Keratinocyte (primary cell): ENCODE measurements around the gene PDE6G. TPM values are rescaled to one million over a fixed set of nuclear protein-coding genes. Genes with fewer than 3 reads are reported as not detected.

Experiments
- DNase-seq: peaks from one replicate; pipeline ENCODE4 v3.0.0-alpha.2; 2011; ENCODE audit warnings: low read depth, missing footprints, low spot score
- FAIRE-seq: peaks from 2 replicates; lab custom pipeline; 2011; peaks lifted over from hg19 to GRCh38; lab: Jason Lieb, UNC
- H2AFZ ChIP-seq: 2 replicates; pipeline ENCODE4 v1.6.0; 2012; ENCODE audit warnings: low read length, control low read depth, inconsistent platforms; ENCODE audit not compliant: control insufficient read depth
- H3K27ac ChIP-seq: 2 replicates; pipeline ENCODE4 v1.5.1; 2011; ENCODE audit warnings: low read length; ENCODE audit not compliant: control insufficient read depth, insufficient read depth
- H3K27me3 ChIP-seq: 3 replicates; pipeline ENCODE4 v1.6.0; 2011; ENCODE audit warnings: low read length; ENCODE audit not compliant: control insufficient read depth, insufficient read depth; ENCODE audit errors: extremely low read depth
- H3K36me3 ChIP-seq, 2 experiments: 2 replicates in 1 of 2; 3 replicates in 1 of 2; pipeline ENCODE4 v1.5.1; 2011; ENCODE audit warnings: low read length in 2 of 2, mild to moderate bottlenecking in 1 of 2; ENCODE audit not compliant: control insufficient read depth in 2 of 2, insufficient read depth in 2 of 2; ENCODE audit errors: extremely low read depth in 1 of 2
- H3K4me1 ChIP-seq: 3 replicates; pipeline ENCODE4 v1.5.1; 2011; ENCODE audit warnings: low read length; ENCODE audit not compliant: control insufficient read depth, insufficient read depth; ENCODE audit errors: extremely low read depth
- H3K4me2 ChIP-seq: 3 replicates; pipeline ENCODE4 v1.6.0; 2011; ENCODE audit warnings: low read depth, low read length; ENCODE audit not compliant: control insufficient read depth, insufficient read depth; ENCODE audit errors: extremely low read depth
- H3K4me3 ChIP-seq, 3 experiments: fragments of 200-600 bp in 1 of 3; sonication (generic) in 1 of 3; 2 replicates in 2 of 3; 3 replicates in 1 of 3; pipeline ENCODE4 v1.5.1; 2011 to 2016; ENCODE audit warnings: low read length in 3 of 3, mild to moderate bottlenecking in 3 of 3, control low read depth in 2 of 3, inconsistent platforms in 1 of 3, low read depth in 1 of 3, mixed read lengths in 1 of 3, mixed run types in 1 of 3, moderate library complexity in 1 of 3; ENCODE audit not compliant: control insufficient read depth in 2 of 3, insufficient read depth in 2 of 3; ENCODE audit errors: extremely low read depth in 1 of 3
- H3K79me2 ChIP-seq: 2 replicates; pipeline ENCODE4 v1.6.0; 2012; ENCODE audit warnings: low read length; ENCODE audit not compliant: control insufficient read depth, insufficient read depth
- H3K9ac ChIP-seq: 3 replicates; pipeline ENCODE4 v1.6.0; 2011; ENCODE audit warnings: low read length; ENCODE audit not compliant: control insufficient read depth, insufficient read depth; ENCODE audit errors: extremely low read depth
- H3K9me1 ChIP-seq: 3 replicates; pipeline ENCODE4 v1.6.0; 2011; ENCODE audit warnings: low read length; ENCODE audit not compliant: control insufficient read depth, insufficient read depth; ENCODE audit errors: extremely low read depth
- H3K9me3 ChIP-seq: 2 replicates; pipeline ENCODE4 v1.5.1; 2012; ENCODE audit warnings: low read depth, low read length; ENCODE audit not compliant: control insufficient read depth
- H4K20me1 ChIP-seq: 3 replicates; pipeline ENCODE4 v1.6.0; 2011; ENCODE audit warnings: low read length; ENCODE audit not compliant: control insufficient read depth, insufficient read depth; ENCODE audit errors: extremely low read depth
- EZH2 ChIP-seq: IDR thresholded peaks from one replicate; pipeline ENCODE4 v1.6.1; 2012; ENCODE audit warnings: inconsistent platforms, mild to moderate bottlenecking, low read length, moderate library complexity
- dilution Hi-C: fragments of 300-500 bp; cut with MboI; formaldehyde crosslinking; loops from one replicate; pipeline ENCODE4 v1.7.0; 2020; ENCODE audit warnings: low sequenced_read_pairs; ENCODE audit not compliant: extremely low pct_ligation_motif_present
- polyA plus RNA-seq, 5 experiments: library from polyadenylated mRNA; depleted of rRNA in 3 of 5; stranded (reverse) in 3 of 5; stranded (forward) in 1 of 5; unstranded in 1 of 5; fragments of >200 nt; gene quantifications; 1 replicate in 1 of 5; 2 replicates in 3 of 5; 3 replicates in 1 of 5; pipeline versions ENCODE4 v1.2.1 to v1.2.3, GENCODE V29; 2011 to 2012; ENCODE audit warnings: missing spikeins in 2 of 5, low read depth in 1 of 5, low replicate concordance in 1 of 5
- TF ChIP-seq, protein P1 (sequence below), 3 experiments: IDR thresholded peaks in 1 of 3; conservative IDR thresholded peaks in 1 of 3; optimal IDR thresholded peaks in 1 of 3; 2 replicates in 2 of 3; 3 replicates in 1 of 3; pipeline versions ENCODE3 to v1.5.1; 2011; ENCODE audit warnings: low read length in 3 of 3, mild to moderate bottlenecking in 3 of 3, moderate library complexity in 2 of 3, control low read depth in 1 of 3, inconsistent platforms in 1 of 3; ENCODE audit not compliant: insufficient read depth in 2 of 3; ENCODE audit errors: extremely low read depth in 1 of 3

The PDE6G gene
- polyA plus RNA-seq, 1 donor (not counting 4 experiments of a cell fraction or from before 2014, with no cell fraction given), result not detected

DNA sequence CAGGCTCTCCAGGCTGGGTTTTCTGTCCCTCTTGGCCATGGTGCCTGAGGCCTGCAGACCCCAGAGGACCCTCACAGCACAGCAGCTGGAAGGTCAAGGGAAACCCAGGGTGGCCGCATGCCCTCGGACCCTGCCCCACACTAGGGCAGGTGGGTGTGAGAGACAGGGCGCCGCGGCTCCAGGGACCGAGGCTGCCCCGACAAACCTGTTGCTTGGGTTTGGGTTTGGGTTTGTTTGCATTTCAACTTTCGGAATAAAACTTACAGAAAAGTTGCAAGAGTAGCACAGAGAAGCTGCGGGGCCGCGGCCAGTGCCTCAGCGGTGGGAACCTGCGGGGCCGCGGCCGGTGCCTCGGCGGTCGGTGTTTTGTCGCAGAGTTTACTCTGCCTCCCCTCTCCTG, 35.3 kb upstream of the PDE6G start:
- Histone ChIP-seq H3K9me1 (no peaks in the 10 kb centered on the region), H3K9me3 (no peaks in the 10 kb centered on the region), H3K79me2 (peaks cover 72% of the 10 kb centered on the region), H4K20me1 (peaks cover 12% of the 10 kb centered on the region), H3K27me3 (no peaks in the 10 kb centered on the region), H3K4me3 (no peak overlapping the region), H3K9ac (no peak overlapping the region), H2AFZ (no peak overlapping the region), H3K36me3 (peaks cover 61 to 78% of the 10 kb centered on the region in 2 experiments), H3K4me2 (no peak overlapping the region), H3K4me1 (peaks cover 9% of the 10 kb centered on the region), H3K27ac (no peak overlapping the region)
- no peak for FAIRE-seq
- TF ChIP-seq, protein P1, sequence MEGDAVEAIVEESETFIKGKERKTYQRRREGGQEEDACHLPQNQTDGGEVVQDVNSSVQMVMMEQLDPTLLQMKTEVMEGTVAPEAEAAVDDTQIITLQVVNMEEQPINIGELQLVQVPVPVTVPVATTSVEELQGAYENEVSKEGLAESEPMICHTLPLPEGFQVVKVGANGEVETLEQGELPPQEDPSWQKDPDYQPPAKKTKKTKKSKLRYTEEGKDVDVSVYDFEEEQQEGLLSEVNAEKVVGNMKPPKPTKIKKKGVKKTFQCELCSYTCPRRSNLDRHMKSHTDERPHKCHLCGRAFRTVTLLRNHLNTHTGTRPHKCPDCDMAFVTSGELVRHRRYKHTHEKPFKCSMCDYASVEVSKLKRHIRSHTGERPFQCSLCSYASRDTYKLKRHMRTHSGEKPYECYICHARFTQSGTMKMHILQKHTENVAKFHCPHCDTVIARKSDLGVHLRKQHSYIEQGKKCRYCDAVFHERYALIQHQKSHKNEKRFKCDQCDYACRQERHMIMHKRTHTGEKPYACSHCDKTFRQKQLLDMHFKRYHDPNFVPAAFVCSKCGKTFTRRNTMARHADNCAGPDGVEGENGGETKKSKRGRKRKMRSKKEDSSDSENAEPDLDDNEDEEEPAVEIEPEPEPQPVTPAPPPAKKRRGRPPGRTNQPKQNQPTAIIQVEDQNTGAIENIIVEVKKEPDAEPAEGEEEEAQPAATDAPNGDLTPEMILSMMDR (optimal IDR thresholded peaks at IDR 0.05 in 1 of 3, IDR thresholded peaks at IDR 0.05 in 1 of 3, conservative IDR thresholded peaks at IDR 0.05 in 1 of 3; ENCODE audit: extremely low read depth in 1 of 3, insufficient read depth in 2 of 3, low read length in 3 of 3), result no peak
- TF ChIP-seq EZH2, result no peak
- dilution Hi-C loops, result no loop called here
- no peak for DNase-seq

DNA sequence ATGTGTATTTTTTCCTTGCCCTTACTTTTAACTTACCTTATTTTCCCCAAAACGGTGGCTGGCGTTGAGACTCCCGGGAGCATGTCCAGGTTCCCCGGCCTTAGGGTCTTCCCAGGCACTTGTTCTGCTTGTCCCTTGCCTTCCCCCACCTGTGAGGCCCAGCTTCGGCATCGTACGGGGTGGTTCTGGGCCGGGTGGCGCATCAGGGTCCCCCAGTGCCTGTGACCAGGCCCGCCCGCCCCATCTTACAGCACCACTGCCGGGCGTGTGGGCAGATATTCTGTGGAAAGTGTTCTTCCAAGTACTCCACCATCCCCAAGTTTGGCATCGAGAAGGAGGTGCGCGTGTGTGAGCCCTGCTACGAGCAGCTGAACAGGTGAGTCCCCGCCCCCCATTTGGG, 34.9 kb upstream of the PDE6G start:
- peaks cover 63 to 78% of the 10 kb centered on the region in 2 experiments for H3K36me3 ChIP-seq
- H3K4me3 ChIP-seq, result no peak overlapping the region
- H3K4me2 ChIP-seq, result no peak overlapping the region
- dilution Hi-C loops, result no loop called here
- no peak overlapping the region for H3K9ac ChIP-seq
- no peak for FAIRE-seq
- no peak overlapping the region for H2AFZ ChIP-seq
- peaks cover 72% of the 10 kb centered on the region for H3K79me2 ChIP-seq
- H3K9me3 ChIP-seq, result no peaks in the 10 kb centered on the region
- H3K27ac ChIP-seq, result no peak overlapping the region
- DNase-seq, result no peak
- TF ChIP-seq, protein P1 (optimal IDR thresholded peaks at IDR 0.05 in 1 of 3, IDR thresholded peaks at IDR 0.05 in 1 of 3, conservative IDR thresholded peaks at IDR 0.05 in 1 of 3; ENCODE audit: extremely low read depth in 1 of 3, insufficient read depth in 2 of 3, low read length in 3 of 3), result no peak
- H3K4me1 ChIP-seq, result peaks cover 9% of the 10 kb centered on the region
- no peaks in the 10 kb centered on the region for H3K9me1 ChIP-seq
- peaks cover 14% of the 10 kb centered on the region for H4K20me1 ChIP-seq
- H3K27me3 ChIP-seq, result no peaks in the 10 kb centered on the region
